WTC11 (cell line): ENCODE data around the gene FAM76A. TPM values are rescaled to one million over a fixed set of nuclear protein-coding genes. Genes with fewer than 3 reads are reported as not detected.
"Not testable (repeated sequence)": the region's sequence is repeated elsewhere in the genome, so short reads cannot be mapped to it uniquely, and the experiment has no call there.

Source experiments
- ATAC-seq: fragments of 200-7000 bp; cut with Tn5 transposase; 2 replicates; pipeline ENCODE4 v1.10.0; 2021; ENCODE audit warnings: mild to moderate bottlenecking, moderate library complexity
- CTCF ChIA-PET: fragments of 300-600 bp; sonication (Branson Sonifier 250); formaldehyde crosslinking; loops from one replicate; lab custom pipeline; 2021; ENCODE audit warnings: antibody characterized with exemption; lab: Charles Lee
- POLR2A ChIA-PET: fragments of 350-600 bp; sonication (Branson Sonifier 250); formaldehyde crosslinking; loops from one replicate; lab custom pipeline; 2021; ENCODE audit warnings: antibody characterized with exemption; lab: Charles Lee
- DNase-seq: peaks from one replicate; pipeline ENCODE4 v3.0.0; 2021; ENCODE audit warnings: low spot score
- H3K27ac Mint-ChIP-seq: 2 replicates; pipeline ENCODE4 v1.8.0; 2021; ENCODE audit warnings: mixed read lengths
- H3K27me3 Mint-ChIP-seq: 2 replicates; pipeline ENCODE4 v1.8.0; 2021; ENCODE audit warnings: low read depth, mild to moderate bottlenecking, moderate library complexity, mixed read lengths
- H3K36me3 Mint-ChIP-seq: 2 replicates; pipeline ENCODE4 v1.8.0; 2021; ENCODE audit warnings: mixed read lengths
- H3K4me1 Mint-ChIP-seq: 2 replicates; pipeline ENCODE4 v1.8.0; 2022; ENCODE audit warnings: mixed read lengths
- H3K4me3 Mint-ChIP-seq: 2 replicates; pipeline ENCODE4 v1.8.0; 2021; ENCODE audit warnings: mild to moderate bottlenecking, moderate library complexity, mixed read lengths
- H3K9me3 Mint-ChIP-seq: 2 replicates; pipeline ENCODE4 v1.8.0; 2021; ENCODE audit warnings: mixed read lengths
- CREB1 ChIP-seq: sonication (generic); formaldehyde crosslinking; IDR thresholded peaks from 2 replicates; pipeline ENCODE4 v1.8.0; 2023; ENCODE audit warnings: mild to moderate bottlenecking, missing genetic modification reagents
- CREM ChIP-seq: sonication (generic); formaldehyde crosslinking; IDR thresholded peaks from 2 replicates; pipeline ENCODE4 v1.8.1; 2022; ENCODE audit warnings: mild to moderate bottlenecking, missing genetic modification reagents, moderate library complexity
- ELF4 ChIP-seq: sonication (generic); formaldehyde crosslinking; IDR thresholded peaks from 2 replicates; pipeline ENCODE4 v1.8.1; 2022; ENCODE audit warnings: low read depth, mild to moderate bottlenecking, moderate library complexity, missing genetic modification reagents
- GRHL2 ChIP-seq: fragments of 250-450 bp; sonication (Bioruptor Pico); IDR thresholded peaks from 2 replicates; pipeline ENCODE4 v1.8.0; 2022; ENCODE audit warnings: mild to moderate bottlenecking, moderate library complexity; ENCODE audit not compliant: insufficient replicate concordance, severe bottlenecking
- IRF2 ChIP-seq: sonication (generic); formaldehyde crosslinking; IDR thresholded peaks from 2 replicates; pipeline ENCODE4 v1.8.0; 2022; ENCODE audit warnings: low read depth, missing genetic modification reagents, borderline replicate concordance
- NFE2L1 ChIP-seq: sonication (generic); formaldehyde crosslinking; IDR thresholded peaks from 2 replicates; pipeline ENCODE4 v1.8.1; 2023; ENCODE audit warnings: missing genetic modification reagents
- NFYB ChIP-seq: sonication (generic); formaldehyde crosslinking; conservative IDR thresholded peaks from 2 replicates; pipeline ENCODE4 v1.8.0; 2022; ENCODE audit warnings: low read depth, missing genetic modification reagents
- NR2C2 ChIP-seq: sonication (generic); formaldehyde crosslinking; IDR thresholded peaks from 2 replicates; pipeline ENCODE4 v1.8.0; 2022; ENCODE audit warnings: mild to moderate bottlenecking, missing genetic modification reagents
- RELA ChIP-seq: sonication (generic); formaldehyde crosslinking; IDR thresholded peaks from 2 replicates; pipeline ENCODE4 v1.8.1; 2022; ENCODE audit warnings: missing genetic modification reagents, mild to moderate bottlenecking, borderline replicate concordance
- SMAD3 ChIP-seq: sonication (generic); formaldehyde crosslinking; IDR thresholded peaks from 2 replicates; pipeline ENCODE4 v1.8.0; 2022; ENCODE audit warnings: missing genetic modification reagents, mild to moderate bottlenecking, borderline replicate concordance
- ZNF317 ChIP-seq: sonication (generic); formaldehyde crosslinking; IDR thresholded peaks from 2 replicates; pipeline ENCODE4 v1.8.1; 2023; ENCODE audit warnings: low read depth, mild to moderate bottlenecking, moderate library complexity, missing genetic modification reagents, borderline replicate concordance
- ZNF512 ChIP-seq: sonication (generic); formaldehyde crosslinking; IDR thresholded peaks from 2 replicates; pipeline ENCODE4 v1.8.1; 2022; ENCODE audit warnings: missing genetic modification reagents, borderline replicate concordance
- total RNA-seq: library from RNA; stranded (reverse); gene quantifications from 3 replicates; pipeline ENCODE4 v1.2.3, GENCODE V29; 2021
- TF ChIP-seq, protein P1 (sequence below): sonication (generic); formaldehyde crosslinking; IDR thresholded peaks from 2 replicates; pipeline ENCODE4 v1.8.0; 2023; ENCODE audit warnings: missing genetic modification reagents, mild to moderate bottlenecking, borderline replicate concordance
- TF ChIP-seq, protein P2 (sequence below): sonication (generic); formaldehyde crosslinking; IDR thresholded peaks from 2 replicates; pipeline ENCODE4 v1.8.1; 2022; ENCODE audit warnings: mild to moderate bottlenecking, missing genetic modification reagents, moderate library complexity, borderline replicate concordance
- TF ChIP-seq, protein P3 (sequence below): fragments of 250-450 bp; sonication (Bioruptor Pico); IDR thresholded peaks from 2 replicates; pipeline ENCODE4 v1.9.0; 2021; ENCODE audit warnings: mild to moderate bottlenecking
- TF ChIP-seq, protein P4 (sequence below): sonication (generic); formaldehyde crosslinking; IDR thresholded peaks from 2 replicates; pipeline ENCODE4 v1.8.1; 2023; ENCODE audit warnings: mild to moderate bottlenecking, moderate library complexity, missing genetic modification reagents

The FAM76A gene
- total RNA-seq, 1 experiment from 2014 or later = 14.5 TPM

- TF ChIP-seq, protein P1, sequence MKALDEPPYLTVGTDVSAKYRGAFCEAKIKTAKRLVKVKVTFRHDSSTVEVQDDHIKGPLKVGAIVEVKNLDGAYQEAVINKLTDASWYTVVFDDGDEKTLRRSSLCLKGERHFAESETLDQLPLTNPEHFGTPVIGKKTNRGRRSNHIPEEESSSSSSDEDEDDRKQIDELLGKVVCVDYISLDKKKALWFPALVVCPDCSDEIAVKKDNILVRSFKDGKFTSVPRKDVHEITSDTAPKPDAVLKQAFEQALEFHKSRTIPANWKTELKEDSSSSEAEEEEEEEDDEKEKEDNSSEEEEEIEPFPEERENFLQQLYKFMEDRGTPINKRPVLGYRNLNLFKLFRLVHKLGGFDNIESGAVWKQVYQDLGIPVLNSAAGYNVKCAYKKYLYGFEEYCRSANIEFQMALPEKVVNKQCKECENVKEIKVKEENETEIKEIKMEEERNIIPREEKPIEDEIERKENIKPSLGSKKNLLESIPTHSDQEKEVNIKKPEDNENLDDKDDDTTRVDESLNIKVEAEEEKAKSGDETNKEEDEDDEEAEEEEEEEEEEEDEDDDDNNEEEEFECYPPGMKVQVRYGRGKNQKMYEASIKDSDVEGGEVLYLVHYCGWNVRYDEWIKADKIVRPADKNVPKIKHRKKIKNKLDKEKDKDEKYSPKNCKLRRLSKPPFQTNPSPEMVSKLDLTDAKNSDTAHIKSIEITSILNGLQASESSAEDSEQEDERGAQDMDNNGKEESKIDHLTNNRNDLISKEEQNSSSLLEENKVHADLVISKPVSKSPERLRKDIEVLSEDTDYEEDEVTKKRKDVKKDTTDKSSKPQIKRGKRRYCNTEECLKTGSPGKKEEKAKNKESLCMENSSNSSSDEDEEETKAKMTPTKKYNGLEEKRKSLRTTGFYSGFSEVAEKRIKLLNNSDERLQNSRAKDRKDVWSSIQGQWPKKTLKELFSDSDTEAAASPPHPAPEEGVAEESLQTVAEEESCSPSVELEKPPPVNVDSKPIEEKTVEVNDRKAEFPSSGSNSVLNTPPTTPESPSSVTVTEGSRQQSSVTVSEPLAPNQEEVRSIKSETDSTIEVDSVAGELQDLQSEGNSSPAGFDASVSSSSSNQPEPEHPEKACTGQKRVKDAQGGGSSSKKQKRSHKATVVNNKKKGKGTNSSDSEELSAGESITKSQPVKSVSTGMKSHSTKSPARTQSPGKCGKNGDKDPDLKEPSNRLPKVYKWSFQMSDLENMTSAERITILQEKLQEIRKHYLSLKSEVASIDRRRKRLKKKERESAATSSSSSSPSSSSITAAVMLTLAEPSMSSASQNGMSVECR (CRISPR knock-in tag) = no peak
- TF ChIP-seq CREB1 (CRISPR knock-in tag) = no peak
These were observed 49.4 kb upstream of the FAM76A start (continued) for GRCh38 chr1:27676410-27676809.

GRCh38 chr1:27678747-27679146 is 47.0 kb upstream of the FAM76A start:
- H3K4me1 Mint-ChIP-seq = no peaks in the 10 kb centered on the region
- POLR2A ChIA-PET = no interaction called here
- peaks cover 52% of the 10 kb centered on the region for H3K9me3 Mint-ChIP-seq
- H3K27me3 Mint-ChIP-seq = peaks cover 14% of the 10 kb centered on the region
- peaks cover 25% of the 10 kb centered on the region for H3K36me3 Mint-ChIP-seq
- no peak for DNase-seq
- no peak overlapping the region for H3K4me3 Mint-ChIP-seq
- CTCF ChIA-PET = interaction anchor here (1.0 kb wide), 1 partner anchor 9 kb away, joined by 3 read pairs; no protein-coding TSS in a partner anchor
- TF ChIP-seq GRHL2 (CRISPR knock-in tag) = no peak
- no peak for TF ChIP-seq ELF4 (CRISPR knock-in tag)
- no peak for TF ChIP-seq ZNF512 (CRISPR knock-in tag)
- no peak for TF ChIP-seq NR2C2 (CRISPR knock-in tag)
- no peak for TF ChIP-seq IRF2 (CRISPR knock-in tag)
- TF ChIP-seq RELA = no peak
- no peak for TF ChIP-seq NFYB (CRISPR knock-in tag)
- no peak for TF ChIP-seq CREB1 (CRISPR knock-in tag)
- no peak for TF ChIP-seq NFE2L1 (CRISPR knock-in tag)
- TF ChIP-seq SMAD3 (CRISPR knock-in tag) = no peak
- TF ChIP-seq, protein P2, sequence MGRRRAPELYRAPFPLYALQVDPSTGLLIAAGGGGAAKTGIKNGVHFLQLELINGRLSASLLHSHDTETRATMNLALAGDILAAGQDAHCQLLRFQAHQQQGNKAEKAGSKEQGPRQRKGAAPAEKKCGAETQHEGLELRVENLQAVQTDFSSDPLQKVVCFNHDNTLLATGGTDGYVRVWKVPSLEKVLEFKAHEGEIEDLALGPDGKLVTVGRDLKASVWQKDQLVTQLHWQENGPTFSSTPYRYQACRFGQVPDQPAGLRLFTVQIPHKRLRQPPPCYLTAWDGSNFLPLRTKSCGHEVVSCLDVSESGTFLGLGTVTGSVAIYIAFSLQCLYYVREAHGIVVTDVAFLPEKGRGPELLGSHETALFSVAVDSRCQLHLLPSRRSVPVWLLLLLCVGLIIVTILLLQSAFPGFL (CRISPR knock-in tag) = no peak
- TF ChIP-seq, protein P3, sequence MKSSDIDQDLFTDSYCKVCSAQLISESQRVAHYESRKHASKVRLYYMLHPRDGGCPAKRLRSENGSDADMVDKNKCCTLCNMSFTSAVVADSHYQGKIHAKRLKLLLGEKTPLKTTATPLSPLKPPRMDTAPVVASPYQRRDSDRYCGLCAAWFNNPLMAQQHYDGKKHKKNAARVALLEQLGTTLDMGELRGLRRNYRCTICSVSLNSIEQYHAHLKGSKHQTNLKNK (CRISPR knock-in tag) = no peak
- TF ChIP-seq, protein P4, sequence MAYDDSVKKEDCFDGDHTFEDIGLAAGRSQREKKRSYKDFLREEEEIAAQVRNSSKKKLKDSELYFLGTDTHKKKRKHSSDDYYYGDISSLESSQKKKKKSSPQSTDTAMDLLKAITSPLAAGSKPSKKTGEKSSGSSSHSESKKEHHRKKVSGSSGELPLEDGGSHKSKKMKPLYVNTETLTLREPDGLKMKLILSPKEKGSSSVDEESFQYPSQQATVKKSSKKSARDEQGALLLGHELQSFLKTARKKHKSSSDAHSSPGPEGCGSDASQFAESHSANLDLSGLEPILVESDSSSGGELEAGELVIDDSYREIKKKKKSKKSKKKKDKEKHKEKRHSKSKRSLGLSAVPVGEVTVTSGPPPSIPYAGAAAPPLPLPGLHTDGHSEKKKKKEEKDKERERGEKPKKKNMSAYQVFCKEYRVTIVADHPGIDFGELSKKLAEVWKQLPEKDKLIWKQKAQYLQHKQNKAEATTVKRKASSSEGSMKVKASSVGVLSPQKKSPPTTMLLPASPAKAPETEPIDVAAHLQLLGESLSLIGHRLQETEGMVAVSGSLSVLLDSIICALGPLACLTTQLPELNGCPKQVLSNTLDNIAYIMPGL (CRISPR knock-in tag) = no peak
- no peak for TF ChIP-seq CREM
- no peak for TF ChIP-seq ZNF317 (CRISPR knock-in tag)
- TF ChIP-seq, all 79 proteins: peak for 0
- H3K27ac Mint-ChIP-seq = no peak overlapping the region
- no peak for ATAC-seq

DNA sequence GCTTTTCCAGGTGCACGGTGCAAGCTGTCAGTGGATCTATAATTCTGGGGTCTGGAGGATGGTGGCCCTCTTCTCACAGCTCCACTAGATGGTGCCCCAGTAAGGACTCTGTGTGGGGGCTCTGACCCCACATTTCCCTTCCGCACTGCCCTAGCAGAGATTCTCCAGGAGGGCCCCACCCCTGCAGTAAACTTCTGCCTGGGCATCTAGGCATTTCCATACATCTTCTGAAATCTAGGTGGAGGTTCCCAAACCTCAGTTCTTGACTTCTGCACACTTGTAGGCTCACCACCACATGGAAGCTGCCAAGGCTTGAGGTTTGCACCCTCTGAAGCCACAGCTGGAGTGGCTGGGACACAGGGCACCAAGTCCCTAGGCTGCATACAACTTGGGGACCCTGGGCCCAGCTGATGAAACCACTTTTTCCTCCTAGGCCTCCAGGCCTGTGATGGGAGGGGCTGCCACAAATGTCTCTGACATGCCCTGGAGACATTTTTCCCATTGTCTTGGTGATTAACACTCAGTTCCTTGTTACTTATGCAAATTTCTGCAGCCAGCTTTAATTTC is 45.5 kb upstream of the FAM76A start:
- DNase-seq, H3K4me3 Mint-ChIP-seq, ATAC-seq, H3K27ac Mint-ChIP-seq, POLR2A ChIA-PET, H3K4me1 Mint-ChIP-seq: not testable (repeated sequence)
- peaks cover 52% of the 10 kb centered on the region for H3K9me3 Mint-ChIP-seq
- peaks cover 25% of the 10 kb centered on the region for H3K36me3 Mint-ChIP-seq
- CTCF ChIA-PET = interaction anchor here (1.0 kb wide), 1 partner anchor 11 kb away, joined by 3 read pairs; no protein-coding TSS in a partner anchor
- peaks cover 14% of the 10 kb centered on the region for H3K27me3 Mint-ChIP-seq

DNA sequence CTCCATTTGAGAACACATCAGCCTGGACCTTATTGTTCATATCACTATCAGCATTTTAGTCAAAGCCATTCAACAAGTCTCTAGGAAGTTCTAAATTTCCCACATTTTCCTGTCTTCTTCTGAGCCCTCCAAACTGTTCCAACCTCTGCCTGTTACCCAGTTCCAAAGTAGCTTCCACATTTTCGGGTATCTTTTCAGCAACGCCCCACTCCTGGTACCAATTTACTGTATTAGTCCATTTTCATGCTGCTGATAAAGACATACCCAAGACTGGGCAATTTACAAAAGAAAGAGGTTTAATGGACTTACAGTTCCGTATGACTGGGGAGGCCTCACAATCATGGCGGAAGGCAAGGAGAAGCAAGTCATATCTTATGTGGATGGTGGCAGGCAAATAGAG is 44.2 kb upstream of the FAM76A start:
- Mint-ChIP-seq H3K27me3 (peaks cover 14% of the 10 kb centered on the region), H3K9me3 (peaks cover 52% of the 10 kb centered on the region), H3K36me3 (peaks cover 25% of the 10 kb centered on the region)
- H3K4me3 Mint-ChIP-seq, ATAC-seq, H3K4me1 Mint-ChIP-seq, DNase-seq, H3K27ac Mint-ChIP-seq, POLR2A ChIA-PET: not testable (repeated sequence)
- CTCF ChIA-PET = interaction anchor here (1.0 kb wide), 1 partner anchor 12 kb away, joined by 3 read pairs; no protein-coding TSS in a partner anchor
